ENCODE measurements around the gene DNAI4.
"Not testable (repeated sequence)": the region's sequence is repeated elsewhere in the genome, so short reads cannot be mapped to it uniquely, and the experiment has no call there.

The DNAI4 gene

DNA sequence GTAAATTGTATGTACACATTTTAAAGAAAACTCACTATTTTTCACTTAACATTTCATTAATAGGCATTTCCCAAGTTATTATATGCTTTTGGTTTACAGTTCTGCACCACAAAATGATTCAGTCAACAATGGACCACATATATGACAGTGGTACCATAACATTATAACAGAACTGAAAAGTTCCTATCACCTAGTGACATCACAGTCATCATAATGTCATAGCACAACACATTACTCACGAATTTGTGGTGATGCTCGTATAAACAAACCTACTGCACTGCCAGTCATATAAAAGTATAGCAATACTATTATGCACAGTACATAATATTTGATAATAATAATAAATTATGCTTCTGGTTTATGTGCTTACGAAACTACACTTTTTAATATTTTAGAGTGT lies 30.9 kb downstream of the DNAI4 start:
- no peak overlapping the region for H3K27ac ChIP-seq
- TF ChIP-seq CTCF (IDR thresholded peaks at IDR 0.05), result no peak
- TF ChIP-seq ZFX (IDR thresholded peaks at IDR 0.05; ENCODE audit: borderline replicate concordance), result no peak

GRCh38 chr1:66890621-66891020 lies 34.0 kb downstream of the DNAI4 start:
- TF ChIP-seq ZFX (IDR thresholded peaks at IDR 0.05; ENCODE audit: borderline replicate concordance) (no peak), CTCF (IDR thresholded peaks at IDR 0.05) (no peak)
- no peak overlapping the region for H3K27ac ChIP-seq

DNA sequence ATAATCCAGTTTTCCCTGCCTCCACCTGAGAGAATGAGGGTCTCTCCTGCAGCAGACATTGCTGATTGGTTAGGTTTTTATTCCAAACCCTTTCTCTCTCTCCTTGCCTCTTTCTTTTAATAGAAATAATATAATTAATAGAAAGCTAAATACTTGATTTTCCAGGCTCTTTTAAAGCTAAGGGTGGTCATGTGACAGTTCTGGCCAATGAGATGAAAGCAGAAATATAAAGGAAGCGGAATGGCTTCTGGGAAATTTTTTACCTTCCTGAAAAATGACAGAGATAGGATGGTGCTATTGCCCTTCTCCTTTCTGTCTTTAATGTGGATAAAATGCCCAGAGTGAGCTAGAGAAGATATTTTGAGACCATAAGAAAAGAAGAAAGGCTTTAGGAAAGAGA lies 35.6 kb downstream of the DNAI4 start:
- TF ChIP-seq ZFX (IDR thresholded peaks at IDR 0.05; ENCODE audit: borderline replicate concordance) (no peak), CTCF (IDR thresholded peaks at IDR 0.05) (no peak)
- no peak overlapping the region for H3K27ac ChIP-seq

GRCh38 chr1:66876664-66877063 lies 48.0 kb downstream of the DNAI4 start:
- TF ChIP-seq CTCF (IDR thresholded peaks at IDR 0.05) (no peak), ZFX (IDR thresholded peaks at IDR 0.05; ENCODE audit: borderline replicate concordance) (no peak)
- no peak overlapping the region for H3K27ac ChIP-seq

GRCh38 chr1:66873111-66873510 lies 51.5 kb downstream of the DNAI4 start:
- TF ChIP-seq ZFX (IDR thresholded peaks at IDR 0.05; ENCODE audit: borderline replicate concordance) (no peak), CTCF (IDR thresholded peaks at IDR 0.05) (no peak)
- no peak overlapping the region for H3K27ac ChIP-seq

DNA sequence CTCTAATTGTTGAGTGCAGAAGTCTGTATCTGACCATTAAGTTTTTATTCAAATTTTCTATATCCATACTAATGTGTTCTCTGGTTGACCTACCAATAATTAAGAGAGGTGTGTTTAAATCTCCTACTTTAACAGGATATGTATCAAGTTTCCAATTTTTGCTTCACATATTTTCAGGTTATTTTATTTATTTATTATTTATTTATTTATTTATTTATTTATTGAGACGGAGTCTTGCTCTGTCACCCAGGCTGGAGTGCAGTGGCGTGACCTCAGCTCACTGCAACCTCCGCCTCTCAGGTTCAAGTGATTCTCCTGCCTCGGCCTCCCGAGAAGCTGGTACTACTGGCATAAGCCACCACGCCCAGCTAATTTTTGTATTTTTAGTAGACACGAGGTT lies 52.6 kb downstream of the DNAI4 start:
- H3K27ac ChIP-seq, result not testable (repeated sequence)

- TF ChIP-seq ZFX (IDR thresholded peaks at IDR 0.05; ENCODE audit: borderline replicate concordance) (no peak), CTCF (IDR thresholded peaks at IDR 0.05) (no peak)
- H3K27ac ChIP-seq, result no peak overlapping the region
Observed at GRCh38 chr1:66867501-66867900, 57.2 kb downstream of the DNAI4 start.

- no peak for TF ChIP-seq CTCF (IDR thresholded peaks at IDR 0.05)
- TF ChIP-seq ZFX (IDR thresholded peaks at IDR 0.05; ENCODE audit: borderline replicate concordance), result no peak
- H3K27ac ChIP-seq, result no peak overlapping the region
Observed at GRCh38 chr1:66860529-66860928, 64.1 kb downstream of the DNAI4 start.

All from 22Rv1 (cell line).